COLO829 (cell line): ENCODE results near the gene VARS2.
"Not testable (repeated sequence)": the region's sequence is repeated elsewhere in the genome, so short reads cannot be mapped to it uniquely, and the experiment has no call there.

Source experiments
- DNase-seq: peaks from one replicate; pipeline ENCODE4 v3.0.0; 2012; ENCODE audit warnings: low spot score

The VARS2 gene

GRCh38 chr6:30898750-30899360, 15.2 kb upstream of the VARS2 start:
- DNase-seq = no peak

GRCh38 chr6:30900863-30901417, 13.1 kb upstream of the VARS2 start:
- DNase-seq = no peak

GRCh38 chr6:30901436-30901835, 12.6 kb upstream of the VARS2 start:
- DNase-seq = no peak

- DNase-seq = not testable (repeated sequence)
These were observed 11.8 kb upstream of the VARS2 start for GRCh38 chr6:30902196-30902595.

- DNase-seq = no peak
These were observed 11.3 kb upstream of the VARS2 start for GRCh38 chr6:30902709-30903108.

- no peak for DNase-seq
These were observed 10.8 kb upstream of the VARS2 start for GRCh38 chr6:30903236-30903635.

- DNase-seq = not testable (repeated sequence)
These were observed 6.7 kb upstream of the VARS2 start for GRCh38 chr6:30907290-30907757.

- peak; percentile 97 for DNase-seq
These were observed 6.1 kb upstream of the VARS2 start, which contains the start of gene GTF2H4 for GRCh38 chr6:30907758-30908591. GTF2H4 (plus strand) TSS chr6:30908207.

- no peak for DNase-seq
These were observed 5.3 kb upstream of the VARS2 start for GRCh38 chr6:30908700-30909099.

- DNase-seq = not testable (repeated sequence)
These were observed 3.6 kb upstream of the VARS2 start for GRCh38 chr6:30910473-30910872.

GRCh38 chr6:30912746-30913520, 1.1 kb upstream of the VARS2 start:
- DNase-seq = no peak

- DNase-seq = no peak
These were observed 340 bp upstream of the VARS2 start for GRCh38 chr6:30913721-30914075.

GRCh38 chr6:30914854-30915590, 984 bp downstream of the VARS2 start:
- no peak for DNase-seq

- DNase-seq = peak; percentile 93
These were observed 1.5 kb downstream of the VARS2 start for GRCh38 chr6:30915591-30915946.

GRCh38 chr6:30917041-30917440, 3.0 kb downstream of the VARS2 start:
- no peak for DNase-seq

- no peak for DNase-seq
These were observed 3.4 kb downstream of the VARS2 start for GRCh38 chr6:30917487-30917886.

GRCh38 chr6:30918670-30919069, 4.6 kb downstream of the VARS2 start:
- no peak for DNase-seq

- DNase-seq = no peak
These were observed 8.4 kb downstream of the VARS2 start for GRCh38 chr6:30922447-30922852.

GRCh38 chr6:30924040-30924627, 10.1 kb downstream of the VARS2 start:
- DNase-seq = not testable (repeated sequence)

- DNase-seq = no peak
These were observed 12.6 kb downstream of the VARS2 start for GRCh38 chr6:30926644-30927043.

- not testable (repeated sequence) for DNase-seq
These were observed 13.0 kb downstream of the VARS2 start for GRCh38 chr6:30927080-30927479.
